ENCODE data around the gene KCNMA1.

The KCNMA1 gene

GRCh38 chr10:76954838-76955237 lies 682.8 kb downstream of the KCNMA1 start:
- TF ChIP-seq ZNF274 (IDR thresholded peaks at IDR 0.05; ENCODE audit: low read depth, low read length) = no peak
- no peak overlapping the region for H3K4me3 ChIP-seq (ENCODE audit: low read length)

- no peak overlapping the region for H3K4me3 ChIP-seq (ENCODE audit: low read length)
- TF ChIP-seq ZNF274 (IDR thresholded peaks at IDR 0.05; ENCODE audit: low read depth, low read length) = no peak
These were observed 687.3 kb downstream of the KCNMA1 start for GRCh38 chr10:76950354-76950753.

- no peak for TF ChIP-seq ZNF274 (IDR thresholded peaks at IDR 0.05; ENCODE audit: low read depth, low read length)
- no peak overlapping the region for H3K4me3 ChIP-seq (ENCODE audit: low read length)
These were observed 691.3 kb downstream of the KCNMA1 start for GRCh38 chr10:76946270-76946669.

- no peak for TF ChIP-seq ZNF274 (IDR thresholded peaks at IDR 0.05; ENCODE audit: low read depth, low read length)
- H3K4me3 ChIP-seq (ENCODE audit: low read length) = no peak overlapping the region
These were observed 692.4 kb downstream of the KCNMA1 start for GRCh38 chr10:76945166-76945565.

- no peak for TF ChIP-seq ZNF274 (IDR thresholded peaks at IDR 0.05; ENCODE audit: low read depth, low read length)
- no peak overlapping the region for H3K4me3 ChIP-seq (ENCODE audit: low read length)
These were observed 693.0 kb downstream of the KCNMA1 start for GRCh38 chr10:76944640-76945039.

- no peak for TF ChIP-seq ZNF274 (IDR thresholded peaks at IDR 0.05; ENCODE audit: low read depth, low read length)
- no peak overlapping the region for H3K4me3 ChIP-seq (ENCODE audit: low read length)
These were observed 694.8 kb downstream of the KCNMA1 start for GRCh38 chr10:76942628-76943416.

- no peak for TF ChIP-seq ZNF274 (IDR thresholded peaks at IDR 0.05; ENCODE audit: low read depth, low read length)
- H3K4me3 ChIP-seq (ENCODE audit: low read length) = no peak overlapping the region
These were observed 697.6 kb downstream of the KCNMA1 start for GRCh38 chr10:76939933-76940468.

- H3K4me3 ChIP-seq (ENCODE audit: low read length) = no peak overlapping the region
- TF ChIP-seq ZNF274 (IDR thresholded peaks at IDR 0.05; ENCODE audit: low read depth, low read length) = no peak
These were observed 700.4 kb downstream of the KCNMA1 start for GRCh38 chr10:76937181-76937600.

GRCh38 chr10:76935941-76936613 lies 701.5 kb downstream of the KCNMA1 start:
- no peak overlapping the region for H3K4me3 ChIP-seq (ENCODE audit: low read length)
- no peak for TF ChIP-seq ZNF274 (IDR thresholded peaks at IDR 0.05; ENCODE audit: low read depth, low read length)

GRCh38 chr10:76928565-76928964 lies 709.0 kb downstream of the KCNMA1 start:
- no peak overlapping the region for H3K4me3 ChIP-seq (ENCODE audit: low read length)
- no peak for TF ChIP-seq ZNF274 (IDR thresholded peaks at IDR 0.05; ENCODE audit: low read depth, low read length)

GRCh38 chr10:76925636-76926405 lies 711.8 kb downstream of the KCNMA1 start:
- TF ChIP-seq ZNF274 (IDR thresholded peaks at IDR 0.05; ENCODE audit: low read depth, low read length) = no peak
- no peak overlapping the region for H3K4me3 ChIP-seq (ENCODE audit: low read length)

- no peak for TF ChIP-seq ZNF274 (IDR thresholded peaks at IDR 0.05; ENCODE audit: low read depth, low read length)
- H3K4me3 ChIP-seq (ENCODE audit: low read length) = no peak overlapping the region
These were observed 714.9 kb downstream of the KCNMA1 start for GRCh38 chr10:76922666-76923065.

GRCh38 chr10:76921383-76922010 lies 716.1 kb downstream of the KCNMA1 start:
- TF ChIP-seq ZNF274 (IDR thresholded peaks at IDR 0.05; ENCODE audit: low read depth, low read length) = no peak
- no peak overlapping the region for H3K4me3 ChIP-seq (ENCODE audit: low read length)

GRCh38 chr10:76920581-76920980 lies 717.0 kb downstream of the KCNMA1 start:
- TF ChIP-seq ZNF274 (IDR thresholded peaks at IDR 0.05; ENCODE audit: low read depth, low read length) = no peak

More at GRCh38 chr10:76920581-76920980, 717.0 kb downstream of the KCNMA1 start:
- no peak overlapping the region for H3K4me3 ChIP-seq (ENCODE audit: low read length)
